HG02885 (cell line): Measurements from ENCODE around the gene RANBP3L.

ENCODE experiments used
- ATAC-seq: cut with Tn5 transposase; IDR thresholded peaks from one replicate; pipeline ENCODE4 v1.9.1; 2021; ENCODE audit warnings: mild to moderate bottlenecking; ENCODE audit not compliant: unreplicated experiment, poor library complexity

The RANBP3L gene

DNA sequence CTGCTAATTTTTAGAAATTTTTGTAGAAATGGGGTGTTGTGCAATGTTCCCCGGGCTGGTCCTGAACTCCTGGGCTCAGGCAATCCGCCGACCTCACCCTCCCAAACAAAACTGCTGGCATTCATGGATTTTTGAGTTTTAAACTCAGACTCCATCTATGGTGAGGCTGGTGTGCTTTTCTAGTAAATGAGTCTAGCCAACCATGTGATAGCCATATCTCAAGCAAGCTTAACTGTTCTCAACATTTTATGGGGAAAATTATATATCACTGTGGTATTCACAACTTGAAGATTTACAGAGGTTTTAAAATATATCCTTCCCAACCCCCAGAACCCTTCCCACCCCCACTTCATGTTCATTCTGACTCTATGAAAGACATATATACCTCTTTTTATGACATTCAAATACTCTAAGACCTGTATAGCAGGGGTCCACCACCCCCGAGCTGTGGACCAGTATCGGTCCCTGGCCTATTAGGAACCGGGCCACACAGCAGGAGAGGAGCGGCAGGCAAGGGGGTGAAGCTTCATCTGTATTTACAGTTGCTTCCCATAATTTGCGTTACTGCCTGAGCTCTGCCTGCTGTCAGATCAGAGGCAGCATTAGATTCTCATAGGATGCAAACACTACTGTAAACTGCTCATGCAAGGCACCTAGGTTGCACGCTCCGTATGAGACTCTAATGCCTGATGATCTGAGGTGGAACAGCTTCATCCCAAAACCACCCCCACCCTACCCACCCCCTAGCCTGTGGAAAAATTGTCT is 55.5 kb downstream of the RANBP3L start:
- no peak for ATAC-seq

DNA sequence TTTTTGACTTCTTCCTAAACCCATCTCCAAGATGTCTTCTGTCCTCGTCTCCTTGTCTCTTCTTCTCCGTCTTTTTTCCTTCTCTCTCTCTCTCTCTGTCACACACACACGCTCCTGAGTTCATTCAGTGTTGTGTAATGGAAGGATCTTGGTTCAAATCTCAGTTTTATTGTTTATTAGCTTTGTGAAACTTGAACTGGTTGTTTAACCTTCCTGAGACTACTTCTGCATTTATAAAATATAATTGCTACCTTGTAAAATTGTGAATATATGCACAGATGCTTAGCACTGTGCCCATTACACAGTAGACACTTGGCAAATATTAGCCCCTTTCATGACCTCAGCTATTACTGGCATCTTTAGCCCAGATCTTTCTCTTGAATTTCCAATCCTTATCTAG is 57.6 kb downstream of the RANBP3L start:
- no peak for ATAC-seq

DNA sequence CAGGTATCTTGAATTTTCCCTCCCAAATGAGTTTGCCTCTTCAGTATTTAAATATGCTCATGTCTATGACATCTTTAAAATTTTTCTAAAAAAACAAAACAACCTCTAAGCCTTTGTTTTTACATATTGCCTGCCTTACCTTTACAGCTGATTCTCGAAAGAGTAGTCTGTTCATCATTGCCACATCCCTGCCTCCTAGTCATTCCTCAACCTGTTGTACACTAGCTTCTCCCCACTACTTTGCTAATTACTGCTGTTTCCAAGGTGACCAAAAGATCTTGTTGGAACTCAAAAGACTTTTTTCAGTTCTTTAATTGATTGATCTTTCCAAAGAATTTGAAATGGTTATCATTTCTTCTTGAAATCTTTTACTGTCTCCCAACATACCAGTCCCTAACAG is 58.0 kb downstream of the RANBP3L start:
- no peak for ATAC-seq

DNA sequence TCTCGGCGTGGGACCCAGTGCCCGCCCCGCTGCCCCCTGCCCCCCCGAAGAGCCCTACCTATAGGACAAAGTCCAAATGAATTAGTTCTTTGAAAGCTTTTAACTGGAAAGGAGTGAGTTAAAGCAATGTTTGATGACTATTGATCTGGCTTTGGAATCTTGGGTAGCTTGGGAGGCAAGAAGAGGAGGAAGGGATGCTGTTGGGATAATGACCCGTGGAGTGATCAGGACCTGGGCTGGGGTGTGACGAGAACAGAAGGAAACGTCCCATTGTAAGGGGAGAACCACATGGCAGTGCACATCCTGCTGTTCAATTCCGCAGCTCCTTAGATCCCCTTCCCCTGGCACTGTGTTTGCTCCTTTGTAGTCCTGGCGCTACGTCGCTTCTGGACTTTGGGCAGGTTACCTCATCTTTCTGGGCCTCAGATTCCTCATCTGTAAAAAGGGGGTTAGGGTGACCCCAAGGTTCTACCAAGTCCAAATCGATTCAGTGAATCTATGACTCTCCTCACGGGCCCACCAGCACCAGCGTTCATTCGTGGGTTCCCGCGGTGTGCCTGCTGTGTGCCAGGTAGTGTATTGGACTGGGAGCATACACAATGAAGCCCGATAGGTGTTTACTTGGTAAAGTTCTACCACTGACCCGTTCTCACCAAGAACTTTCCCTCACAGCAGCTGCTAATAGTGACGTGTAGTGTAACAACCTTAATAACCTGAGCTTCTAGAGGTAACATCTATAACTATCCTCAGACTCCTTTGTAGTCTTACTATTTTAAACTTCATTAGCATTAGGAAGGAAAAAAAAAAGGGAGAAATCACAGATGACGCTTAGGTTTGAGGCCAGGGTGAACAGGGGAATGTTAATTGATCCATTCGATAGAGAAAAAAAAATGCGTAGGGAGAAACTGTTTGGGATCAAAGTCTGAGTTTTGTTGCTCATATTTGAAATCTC is 58.9 kb downstream of the RANBP3L start:
- no peak for ATAC-seq

DNA sequence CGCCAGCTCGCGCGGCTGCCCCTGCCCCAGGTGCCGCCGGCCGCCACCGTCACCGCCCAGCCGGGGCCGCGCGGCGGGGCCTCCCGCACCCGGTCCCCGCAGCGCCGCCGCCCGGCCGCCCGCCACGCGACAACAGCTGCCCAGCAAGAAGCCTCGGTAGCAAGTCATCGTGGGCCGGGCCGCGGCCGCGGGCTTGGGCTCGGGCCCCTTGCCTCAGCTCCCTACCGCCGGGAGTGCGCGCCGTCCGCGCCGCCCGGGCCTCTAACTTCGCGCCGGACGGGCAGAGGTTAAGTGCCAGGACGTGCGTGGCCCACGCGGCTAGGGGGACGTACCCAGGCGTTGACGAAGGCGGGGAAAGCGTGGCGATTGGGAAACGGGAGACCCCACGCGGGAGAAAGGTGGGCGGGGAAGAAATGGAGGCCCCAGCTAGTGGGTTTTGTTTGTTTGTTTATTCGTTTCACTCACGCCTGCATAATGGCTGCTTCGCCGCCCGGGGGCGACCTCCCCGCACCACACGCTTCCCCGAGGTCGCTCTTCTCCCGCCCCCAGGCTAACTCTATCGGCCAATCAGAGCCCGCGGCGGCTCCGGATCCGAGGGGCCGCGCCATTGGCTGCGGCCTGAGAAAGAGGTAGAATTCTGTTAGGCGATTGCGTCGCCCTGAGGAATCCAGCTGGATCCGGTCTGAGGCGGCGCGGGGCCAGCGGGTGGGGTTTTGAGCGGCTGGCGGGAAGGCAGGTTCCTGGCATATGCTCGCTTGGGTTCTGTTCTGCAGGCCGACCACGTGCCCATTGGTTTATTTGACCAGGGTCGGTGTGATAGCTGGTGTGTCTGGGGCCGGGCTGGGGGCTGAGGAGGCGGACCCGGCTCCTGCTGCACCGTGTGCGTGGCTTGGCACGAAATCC is 59.8 kb downstream of the RANBP3L start, which contains the start of gene NADK2:
Gene NADK2, minus strand, starts transcription at position 295 of the 903 bp plus-strand sequence. Its CDS starts 127 bp downstream, at position 168.
- peak; percentile 91 for ATAC-seq

DNA sequence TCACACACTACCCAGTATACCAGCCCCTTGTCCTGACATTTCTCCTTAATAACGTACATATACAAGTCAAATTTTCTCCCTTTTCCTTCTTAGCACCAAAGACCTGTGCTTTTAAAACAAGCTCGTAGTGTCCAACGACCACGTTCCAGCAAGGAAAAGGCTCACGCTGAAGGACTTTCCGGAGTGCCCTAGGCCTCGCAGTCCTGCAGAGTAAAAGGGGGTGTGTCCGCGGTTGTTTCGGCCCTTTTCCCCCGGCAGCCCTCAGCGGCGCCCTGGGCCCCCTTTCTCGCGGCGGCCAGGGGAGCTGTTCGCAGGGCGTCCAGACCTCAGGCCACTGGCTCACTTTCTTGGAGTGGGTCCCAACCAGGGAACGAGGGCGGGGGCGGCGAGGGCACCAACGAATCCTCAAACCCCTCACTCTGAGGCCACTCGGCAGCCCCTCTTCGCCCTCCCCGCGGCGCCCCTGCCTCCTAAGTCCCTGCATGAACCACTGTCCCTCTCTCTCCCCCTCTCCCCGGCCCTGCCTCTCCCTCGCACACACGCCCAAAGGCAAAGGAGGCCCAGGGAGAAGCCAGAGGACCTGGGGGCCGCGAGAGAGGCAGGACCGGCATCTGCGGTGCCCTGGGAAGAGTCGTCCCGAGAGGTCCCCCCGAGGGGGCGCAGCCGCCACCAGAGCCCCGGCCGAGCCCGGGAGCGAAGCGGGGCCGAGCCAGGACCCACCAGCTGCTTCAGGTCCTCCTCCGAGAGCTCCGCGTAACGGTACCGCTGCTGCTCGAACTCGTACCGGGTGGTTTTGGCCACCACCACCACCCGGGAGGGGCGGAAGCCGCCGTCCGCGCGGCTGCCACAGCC is 60.7 kb downstream of the RANBP3L start:
- ATAC-seq, result peak; percentile 24

DNA sequence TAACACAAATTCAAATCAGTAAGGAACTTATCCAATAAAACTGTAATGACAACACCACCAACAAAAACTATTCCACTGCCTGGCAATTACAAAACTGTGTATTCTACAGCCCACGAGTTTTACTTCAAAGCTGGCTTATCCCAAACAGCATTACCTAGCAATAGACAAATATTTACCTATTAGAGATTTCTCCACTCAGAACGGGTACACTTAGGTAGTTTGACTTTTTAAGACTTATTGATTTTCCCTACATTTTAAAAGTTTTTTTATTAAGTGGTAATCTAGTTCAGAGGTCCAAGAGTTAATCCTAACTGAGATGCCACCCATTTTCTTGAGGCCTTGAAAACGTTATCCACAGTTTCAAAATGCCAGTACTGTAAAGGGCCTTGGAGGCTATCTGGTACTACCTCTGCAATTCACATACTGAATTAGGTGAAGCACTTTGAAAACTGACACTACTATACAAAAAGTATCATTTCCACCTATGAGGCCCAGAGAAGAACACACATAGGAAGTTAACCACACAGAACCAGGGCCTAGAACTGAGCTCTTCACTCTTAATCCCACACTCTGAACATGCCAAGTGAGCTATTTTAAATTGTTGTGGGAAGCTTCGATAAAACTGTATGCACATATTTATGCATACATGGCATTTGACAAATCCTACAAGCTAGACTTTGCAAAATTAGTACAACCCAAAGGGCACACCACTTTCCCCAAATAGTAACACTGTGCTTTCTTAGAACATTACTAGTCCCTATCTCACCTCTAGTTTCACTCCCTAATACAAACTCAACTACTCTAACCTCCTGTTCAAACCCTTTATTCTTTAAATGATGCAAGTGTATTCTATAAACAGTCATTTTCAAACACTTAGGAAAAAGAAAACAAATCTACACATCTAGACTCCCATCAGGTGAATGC is 62.1 kb downstream of the RANBP3L start:
- no peak for ATAC-seq

DNA sequence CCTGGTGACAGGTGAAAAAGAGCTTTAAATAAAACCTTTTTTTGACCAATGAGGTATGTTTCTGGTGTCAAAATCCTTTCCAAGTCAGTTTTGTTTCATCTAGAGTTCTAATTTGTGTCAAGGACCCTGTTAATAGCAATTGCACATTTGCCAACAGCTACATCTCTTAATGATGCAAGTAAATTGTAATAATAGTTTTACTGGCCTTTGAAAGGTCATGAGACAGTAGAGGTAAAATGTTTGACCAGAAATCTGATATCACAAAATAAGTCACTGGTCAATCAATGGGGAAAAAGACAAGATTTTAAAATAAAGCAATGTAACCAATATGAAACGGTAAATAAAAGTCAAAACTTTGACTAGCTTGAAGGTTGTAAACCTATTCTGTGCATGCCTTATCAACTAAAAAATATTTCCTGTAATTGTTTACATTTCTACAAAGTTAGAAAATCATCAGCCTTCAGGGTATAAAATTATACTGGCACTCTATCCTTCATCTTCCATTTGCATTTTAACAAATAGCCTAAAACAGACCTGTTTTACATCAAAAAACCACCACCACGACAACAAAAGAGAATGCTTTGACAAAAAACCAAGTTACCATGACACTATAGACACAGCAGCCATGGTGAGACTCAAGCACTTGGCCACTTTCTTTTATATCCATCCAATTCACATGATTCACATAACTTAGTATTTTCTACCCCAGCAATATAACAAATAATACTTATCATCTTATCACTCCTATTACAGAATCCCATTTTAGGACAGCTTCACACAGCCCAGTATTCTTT is 63.0 kb downstream of the RANBP3L start:
- no peak for ATAC-seq

DNA sequence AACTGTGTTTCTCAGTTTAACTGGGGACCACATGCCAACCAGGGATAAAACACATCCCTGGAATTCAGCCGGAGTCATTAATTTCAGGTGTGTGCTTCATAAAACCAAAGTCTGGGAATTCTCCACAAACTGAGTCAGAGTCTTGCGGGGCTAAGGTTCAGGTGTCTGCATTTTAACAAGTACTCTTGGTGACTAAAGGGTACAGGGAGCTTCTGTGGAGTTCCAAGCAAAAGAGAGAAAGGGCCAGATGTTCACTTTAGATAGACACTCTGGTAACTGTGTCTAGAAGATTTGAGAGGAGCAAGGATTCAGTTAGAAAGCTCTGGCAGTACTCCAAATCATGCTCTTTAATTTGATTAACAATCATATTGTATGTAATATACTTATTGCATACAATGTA is 64.0 kb downstream of the RANBP3L start:
- ATAC-seq, result no peak

DNA sequence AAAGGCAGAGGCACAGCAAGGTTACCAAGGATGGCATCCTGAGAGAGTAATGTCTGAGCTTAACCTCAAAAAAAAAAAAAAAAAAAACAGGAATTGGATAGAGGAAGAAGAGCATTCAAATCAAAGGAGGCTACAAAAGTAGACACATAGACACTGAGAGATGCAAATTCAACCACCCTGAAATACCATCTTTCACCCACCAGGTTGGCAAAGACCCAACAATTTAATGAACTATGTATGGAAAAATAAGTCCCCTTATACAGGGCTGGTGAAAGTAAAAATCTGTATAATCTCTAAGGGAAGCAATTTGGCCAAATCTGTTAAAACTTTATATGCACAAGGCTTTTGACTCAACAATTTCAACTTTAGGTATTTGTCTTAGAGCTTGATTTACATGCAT is 64.9 kb downstream of the RANBP3L start:
- ATAC-seq, result no peak

DNA sequence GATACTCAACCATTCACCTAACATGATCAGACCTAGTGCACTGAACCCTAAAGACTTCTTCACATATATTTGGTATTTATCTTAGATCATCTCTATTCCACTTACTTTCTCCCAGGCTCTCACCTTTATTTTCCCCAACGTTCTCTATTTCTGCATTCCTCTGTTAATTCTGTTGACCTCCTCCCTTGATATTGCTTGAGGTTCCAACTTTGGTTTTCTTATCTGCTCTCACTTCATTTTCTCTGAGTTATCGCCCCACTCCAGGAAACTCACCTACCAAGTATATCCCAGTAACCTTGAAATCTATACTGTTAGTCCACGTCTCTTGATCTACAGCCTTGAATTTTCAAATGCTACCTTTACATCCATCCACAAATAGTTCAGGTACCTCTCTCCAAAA is 69.2 kb downstream of the RANBP3L start:
- no peak for ATAC-seq

DNA sequence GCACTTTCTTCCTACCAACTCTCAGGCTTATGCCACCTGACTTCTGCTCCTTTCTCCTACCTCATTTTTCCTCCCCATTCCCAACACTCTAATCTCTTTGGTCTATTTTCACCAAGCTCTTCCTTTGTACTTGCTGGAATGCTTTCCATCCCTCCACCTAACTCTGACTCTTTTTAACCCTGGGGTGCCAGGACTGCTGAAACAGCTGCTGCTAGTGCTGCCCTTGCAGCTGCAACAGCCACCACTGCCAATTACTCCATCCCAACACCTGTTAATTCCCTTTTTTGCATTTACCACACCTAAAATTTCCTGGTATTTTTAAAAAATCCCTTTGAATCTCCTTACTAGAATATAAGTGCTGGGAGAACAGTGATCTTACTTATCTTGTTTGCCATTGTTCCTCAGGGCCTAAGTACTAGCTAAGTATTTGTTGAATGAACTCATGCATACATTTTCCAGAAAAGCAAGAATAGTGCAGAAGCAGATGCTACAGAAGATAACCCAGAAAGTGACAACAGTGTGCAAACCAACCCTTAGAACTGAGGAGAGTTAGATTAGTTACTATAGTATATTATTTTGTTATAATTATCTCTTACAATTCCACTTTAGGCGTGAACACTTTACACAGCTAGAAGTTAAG is 71.4 kb downstream of the RANBP3L start:
- no peak for ATAC-seq

DNA sequence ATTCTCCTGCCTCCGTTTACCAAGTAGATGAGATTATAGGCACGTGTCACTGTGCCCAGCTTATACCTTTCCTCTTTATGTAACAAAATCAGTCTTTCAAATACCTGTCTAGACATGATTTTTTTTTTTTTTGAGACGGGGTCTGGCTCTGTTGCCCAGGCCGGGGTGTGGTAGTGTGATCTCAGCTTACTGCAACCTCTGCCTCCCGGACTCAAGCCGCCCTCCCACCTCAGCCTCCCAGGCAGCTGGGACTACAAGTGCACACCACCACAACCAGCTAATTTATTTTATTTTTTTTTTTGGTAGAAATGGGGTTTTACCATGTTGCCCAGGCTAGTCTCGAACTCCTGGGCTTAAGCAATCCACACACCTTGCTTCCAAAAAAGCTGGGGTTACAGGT is 73.2 kb downstream of the RANBP3L start:
- ATAC-seq, result no peak

DNA sequence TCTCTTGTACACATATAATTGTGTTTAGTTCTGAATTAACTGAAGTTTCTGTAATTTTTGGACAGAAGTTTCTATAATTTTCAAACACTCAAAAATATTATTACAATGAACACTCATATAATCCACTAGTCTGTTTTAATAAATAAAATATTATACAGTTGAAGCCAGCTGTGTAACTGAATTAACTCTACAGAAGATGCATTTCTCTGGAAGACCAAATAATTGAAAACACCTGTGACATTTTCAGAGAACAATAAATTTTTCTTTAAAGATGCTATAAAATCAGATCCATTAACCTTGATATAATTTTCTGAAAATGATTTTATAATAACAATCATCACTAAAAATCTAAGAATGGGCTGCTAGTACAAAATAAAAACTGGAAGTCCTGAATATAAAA is 74.7 kb downstream of the RANBP3L start:
- no peak for ATAC-seq

DNA sequence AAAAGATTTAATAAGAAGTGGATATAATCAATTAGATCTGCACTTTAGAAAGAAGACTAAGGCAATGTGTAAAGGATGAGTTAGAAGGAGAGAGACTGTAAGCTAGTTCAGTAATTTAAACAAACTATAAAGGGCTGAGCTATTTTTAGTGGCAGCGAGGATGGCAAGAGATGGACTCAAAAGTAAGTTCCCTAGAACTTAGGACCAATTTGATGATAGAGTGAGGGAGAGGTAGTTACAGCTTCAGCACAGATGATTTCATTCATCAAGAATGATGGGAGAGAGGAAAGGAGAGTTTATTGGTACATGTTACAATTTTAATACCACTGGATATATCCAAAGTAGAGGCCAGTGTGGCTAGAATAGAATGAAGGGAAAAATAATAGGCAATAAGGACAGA is 79.1 kb downstream of the RANBP3L start:
- no peak for ATAC-seq

DNA sequence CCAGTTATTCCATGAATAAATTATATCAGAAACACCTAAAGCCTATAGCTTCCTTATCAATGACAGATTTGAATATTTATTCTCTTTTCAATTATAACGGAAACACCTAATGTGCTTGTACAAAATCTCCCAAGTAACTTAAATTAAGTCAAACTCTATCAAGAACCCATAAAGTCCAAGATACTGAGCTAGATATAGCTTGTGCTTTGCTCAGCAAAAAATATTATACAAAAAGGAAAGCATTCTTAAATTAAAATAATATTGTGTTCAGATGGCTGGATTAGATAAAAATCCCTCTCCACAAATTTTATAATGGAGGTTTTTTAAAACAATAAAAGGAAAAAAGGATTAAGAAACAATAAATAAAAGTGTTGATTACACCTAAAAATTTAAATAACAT is 83.7 kb downstream of the RANBP3L start:
- ATAC-seq, result no peak

DNA sequence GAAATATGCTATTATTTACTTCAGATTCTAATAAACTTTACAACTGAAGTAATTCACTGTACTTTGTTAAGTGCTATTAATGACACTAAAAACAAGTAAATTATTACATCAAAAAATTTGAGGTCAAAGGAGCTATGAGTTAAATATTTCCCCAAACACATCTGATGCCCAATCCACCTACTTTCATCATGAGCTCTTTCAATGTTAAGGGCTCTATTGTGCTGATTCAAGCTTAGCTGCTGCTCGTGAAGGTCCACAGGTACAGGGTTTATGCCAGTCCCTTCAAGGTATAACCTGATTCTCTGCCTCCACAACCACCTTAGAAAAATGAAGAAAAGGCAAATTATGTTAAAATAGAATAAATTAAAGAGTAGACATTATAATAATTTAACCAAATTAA is 84.1 kb downstream of the RANBP3L start:
- ATAC-seq, result no peak
